Body of pancreas (tissue), 4 donors: ENCODE results near the gene AGXT. TPM values are rescaled to one million over a fixed set of nuclear protein-coding genes. Genes with fewer than 3 reads are reported as not detected.

Experiments
- ATAC-seq: fragments of 150-250 bp; one replicate; pipeline ENCODE4 v1.9.1; 2016
- DNase-seq, 4 donors: peaks; one replicate each; pipeline ENCODE4 v3.0.0-alpha.2; 2019
- H3K27ac ChIP-seq, 4 donors: fragments of 200-600 bp; sonication (generic); 1 replicate in 3 of 4; 2 replicates in 1 of 4; pipeline versions ENCODE4 v1.5.1 to v1.6.1; 2016 to 2019; ENCODE audit warnings: mild to moderate bottlenecking in 1 of 4, mixed read lengths in 1 of 4, moderate library complexity in 1 of 4
- H3K27me3 ChIP-seq, 2 donors: fragments of 200-600 bp; sonication (generic); one replicate each; pipeline ENCODE4 v1.6.0; 2016; ENCODE audit warnings: mild to moderate bottlenecking in 1 of 2
- H3K36me3 ChIP-seq, 2 donors: fragments of 200-600 bp; sonication (generic); replicated peaks in 1 of 2; 2 replicates each; pipeline ENCODE4 v1.5.1; 2016; ENCODE audit warnings: low read depth in 2 of 2; ENCODE audit not compliant: insufficient read depth in 1 of 2
- H3K4me1 ChIP-seq: fragments of 200-600 bp; sonication (generic); one replicate; pipeline ENCODE4 v1.6.0; 2016
- H3K4me3 ChIP-seq, 2 donors: fragments of 200-600 bp; sonication (generic); 1 replicate in 1 of 2; 2 replicates in 1 of 2; pipeline ENCODE4 v1.5.1; 2016 to 2019
- H3K9me3 ChIP-seq, 3 donors: fragments of 200-600 bp; sonication (generic); 1 replicate in 2 of 3; 2 replicates in 1 of 3; pipeline ENCODE4 v1.5.1; 2016
- CTCF ChIP-seq, 7 experiments: fragments of 450-650 bp in 4 of 7; fragments of 200-600 bp in 3 of 7; sonication (generic) in 3 of 7; IDR thresholded peaks; one replicate each; pipeline ENCODE4 v1.5.1; 2016 to 2019; ENCODE audit warnings: antibody characterized with exemption in 7 of 7
- POLR2A ChIP-seq, 3 donors: fragments of 450-650 bp; IDR thresholded peaks; one replicate each; pipeline ENCODE4 v1.6.1; 2016; ENCODE audit warnings: antibody characterized with exemption in 3 of 3, mild to moderate bottlenecking in 2 of 3
- WGBS, 2 donors: methylation state at CpG; one replicate each; pipeline ENCODE4 v1.1.5; 2017; 5-methylcytosine and 5-hydroxymethylcytosine counted together
- intact Hi-C: fragments of 100-400 bp; cut with DNase I; formaldehyde crosslinking; loops from one replicate; pipeline ENCODE4 v1.15.1; 2023
- total RNA-seq, 2 donors: library from RNA; depleted of rRNA; stranded (reverse); fragments of >200 nt; gene quantifications; one replicate each; pipeline ENCODE4 v1.1.0, GENCODE V29; 2016

The AGXT gene
- total RNA-seq, 2 donors from 2014 or later, result 1.6 TPM; not detected in 1

- ATAC-seq (no peak), DNase-seq (no peak)
- H3K27me3 ChIP-seq, result no peaks in the 10 kb centered on the region
- H3K4me3 ChIP-seq, result no peak overlapping the region
- intact Hi-C loops, result no loop called here
- no peaks in the 10 kb centered on the region for H3K9me3 ChIP-seq
- H3K36me3 ChIP-seq, result no peaks in the 10 kb centered on the region
- no peak for TF ChIP-seq CTCF (IDR thresholded peaks at IDR 0.05)
- no peak for TF ChIP-seq POLR2A (IDR thresholded peaks at IDR 0.05)
- peak overlapping the region in 1 of 4 donors; percentile 4 for H3K27ac ChIP-seq
- peaks cover 12% of the 10 kb centered on the region for H3K4me1 ChIP-seq
- WGBS, 2 donors, result 72 to 83% methylated on average over 13 to 21 of the region's 21 CpGs
Observed at GRCh38 chr2:240912878-240913809, 44.5 kb downstream of the AGXT start.

GRCh38 chr2:240913810-240914644, 45.4 kb downstream of the AGXT start:
- WGBS, 2 donors, result 29 to 33% methylated on average over 19 to 36 of the region's 36 CpGs
- intact Hi-C loops, result no loop called here
- peak overlapping the region in 1 of 4 donors; percentile 4 for H3K27ac ChIP-seq
- TF ChIP-seq POLR2A (IDR thresholded peaks at IDR 0.05) (no peak), CTCF (IDR thresholded peaks at IDR 0.05) (peak; percentile 57 to 87 (median 73))
- peak; percentile 55 to 75 (median 63) for DNase-seq
- no peak overlapping the region for H3K4me3 ChIP-seq
- H3K9me3 ChIP-seq, result no peaks in the 10 kb centered on the region
- peak; percentile 48 for ATAC-seq
- H3K36me3 ChIP-seq, result no peaks in the 10 kb centered on the region
- peaks cover 12% of the 10 kb centered on the region for H3K4me1 ChIP-seq
- no peaks in the 10 kb centered on the region for H3K27me3 ChIP-seq

- TF ChIP-seq CTCF (IDR thresholded peaks at IDR 0.05), result no peak
- no peak for TF ChIP-seq POLR2A (IDR thresholded peaks at IDR 0.05)
- intact Hi-C loops, result no loop called here
- 48 to 60% methylated on average over 9 to 25 of the region's 25 CpGs for WGBS, 2 donors
- ATAC-seq (no peak), DNase-seq (peak in 1 of 4 donors; percentile 6)
- H3K36me3 ChIP-seq, result no peaks in the 10 kb centered on the region
- no peak overlapping the region for H3K4me3 ChIP-seq
- no peaks in the 10 kb centered on the region for H3K9me3 ChIP-seq
- H3K27me3 ChIP-seq, result no peaks in the 10 kb centered on the region
- peaks cover 12% of the 10 kb centered on the region for H3K4me1 ChIP-seq
- no peak overlapping the region for H3K27ac ChIP-seq
Observed at GRCh38 chr2:240914645-240915525, 46.3 kb downstream of the AGXT start.

GRCh38 chr2:240915526-240916341, 47.1 kb downstream of the AGXT start:
- no peak overlapping the region for H3K27ac ChIP-seq
- H3K4me3 ChIP-seq, result no peak overlapping the region
- H3K9me3 ChIP-seq, result no peaks in the 10 kb centered on the region
- H3K36me3 ChIP-seq, result no peaks in the 10 kb centered on the region
- TF ChIP-seq POLR2A (IDR thresholded peaks at IDR 0.05) (no peak), CTCF (IDR thresholded peaks at IDR 0.05) (no peak)
- intact Hi-C loops, result no loop called here
- DNase-seq (peak in 1 of 4 donors; percentile 8), ATAC-seq (no peak)
- no peaks in the 10 kb centered on the region for H3K27me3 ChIP-seq
- 41 to 47% methylated on average over 22 to 30 of the region's 34 CpGs for WGBS, 2 donors
- peaks cover 12% of the 10 kb centered on the region for H3K4me1 ChIP-seq
